Fibroblast of lung (primary cell): ENCODE results near the gene KLHL17.

Experiments used
- EZH2 ChIP-seq: IDR thresholded peaks from 2 replicates; pipeline ENCODE4 v1.5.1; 2012; ENCODE audit warnings: low read length, control low read depth, mild to moderate bottlenecking; ENCODE audit errors: missing control alignments
- TF ChIP-seq, protein P1 (sequence below), 2 donors: IDR thresholded peaks in 1 of 2; conservative IDR thresholded peaks in 1 of 2; 1 replicate in 1 of 2; 2 replicates in 1 of 2; pipeline ENCODE4 v1.5.1; 2011 to 2012; ENCODE audit warnings: low read length in 2 of 2, control low read depth in 1 of 2, inconsistent platforms in 1 of 2, low read depth in 1 of 2, mild to moderate bottlenecking in 1 of 2

DNA sequence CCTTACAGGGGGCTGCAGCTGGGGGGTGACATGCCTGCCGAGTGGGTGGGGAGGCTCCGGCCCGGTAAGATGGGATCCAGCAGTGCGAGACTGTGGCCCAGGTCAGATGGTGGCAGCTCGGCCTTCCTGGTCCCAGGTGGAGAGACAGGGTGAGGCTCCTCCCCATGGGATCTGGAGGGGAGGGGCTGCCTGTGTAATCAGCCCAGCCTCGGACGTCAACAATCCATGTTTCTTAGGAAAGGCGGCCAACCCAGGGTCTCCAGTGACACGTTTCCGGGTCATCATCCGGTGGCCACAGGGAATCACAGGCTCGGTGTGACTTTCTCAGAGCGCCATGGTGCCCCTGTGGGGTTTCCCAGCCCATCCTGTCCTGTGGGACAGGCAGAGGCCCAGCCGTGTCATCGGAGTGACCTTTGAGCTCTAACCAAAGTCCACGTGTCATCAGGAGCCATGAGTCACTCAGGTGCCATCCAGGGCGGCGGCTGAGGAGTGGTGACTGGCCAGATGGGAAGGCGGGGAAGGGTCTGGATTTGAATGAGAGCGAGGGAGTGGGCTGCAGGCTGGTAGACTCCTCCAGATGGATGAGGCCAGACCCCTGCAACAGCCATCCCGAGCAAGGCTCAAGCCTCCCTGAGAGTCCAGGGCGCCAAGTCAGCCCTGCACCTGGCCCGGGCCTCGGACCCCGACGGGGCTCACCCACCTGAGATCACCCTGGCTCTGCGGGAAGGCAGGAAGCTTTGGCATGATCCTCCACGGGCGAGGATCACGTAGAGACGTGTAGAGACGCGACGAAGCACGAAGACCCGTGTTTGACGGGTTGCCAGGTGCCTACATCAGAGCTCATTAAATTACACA lies 46.1 kb downstream of the KLHL17 start:
- TF ChIP-seq, protein P1, sequence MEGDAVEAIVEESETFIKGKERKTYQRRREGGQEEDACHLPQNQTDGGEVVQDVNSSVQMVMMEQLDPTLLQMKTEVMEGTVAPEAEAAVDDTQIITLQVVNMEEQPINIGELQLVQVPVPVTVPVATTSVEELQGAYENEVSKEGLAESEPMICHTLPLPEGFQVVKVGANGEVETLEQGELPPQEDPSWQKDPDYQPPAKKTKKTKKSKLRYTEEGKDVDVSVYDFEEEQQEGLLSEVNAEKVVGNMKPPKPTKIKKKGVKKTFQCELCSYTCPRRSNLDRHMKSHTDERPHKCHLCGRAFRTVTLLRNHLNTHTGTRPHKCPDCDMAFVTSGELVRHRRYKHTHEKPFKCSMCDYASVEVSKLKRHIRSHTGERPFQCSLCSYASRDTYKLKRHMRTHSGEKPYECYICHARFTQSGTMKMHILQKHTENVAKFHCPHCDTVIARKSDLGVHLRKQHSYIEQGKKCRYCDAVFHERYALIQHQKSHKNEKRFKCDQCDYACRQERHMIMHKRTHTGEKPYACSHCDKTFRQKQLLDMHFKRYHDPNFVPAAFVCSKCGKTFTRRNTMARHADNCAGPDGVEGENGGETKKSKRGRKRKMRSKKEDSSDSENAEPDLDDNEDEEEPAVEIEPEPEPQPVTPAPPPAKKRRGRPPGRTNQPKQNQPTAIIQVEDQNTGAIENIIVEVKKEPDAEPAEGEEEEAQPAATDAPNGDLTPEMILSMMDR (conservative IDR thresholded peaks at IDR 0.05 in 1 of 2, IDR thresholded peaks at IDR 0.05 in 1 of 2; ENCODE audit: low read depth in 1 of 2, low read length in 2 of 2) = no peak
- TF ChIP-seq EZH2 = no peak
